Kidney (tissue), 14 donors: ENCODE data around the gene ATPAF2. TPM values are rescaled to one million over a fixed set of nuclear protein-coding genes. Genes with fewer than 3 reads are reported as not detected.

Experiments
- DNase-seq, 5 donors: peaks; one replicate each; pipeline ENCODE4 v3.0.0-alpha.2; 2013 to 2020
- FAIRE-seq: peaks from 2 replicates; lab custom pipeline; 2012; peaks lifted over from hg19 to GRCh38; lab: Jason Lieb, UNC
- H3K27ac ChIP-seq, 2 donors: one replicate each; pipeline ENCODE4 v1.7.0; 2013; ENCODE audit warnings: low read depth in 2 of 2, low read length in 2 of 2, inconsistent platforms in 1 of 2
- H3K27me3 ChIP-seq: one replicate; pipeline ENCODE4 v1.7.1; 2013; ENCODE audit warnings: low read length, inconsistent platforms; ENCODE audit not compliant: control insufficient read depth, insufficient read depth
- H3K36me3 ChIP-seq, 3 donors: one replicate each; pipeline versions ENCODE4 v1.7.0 to v1.7.1; 2013; ENCODE audit warnings: low read length in 3 of 3, control low read depth in 1 of 3, inconsistent platforms in 1 of 3; ENCODE audit not compliant: insufficient read depth in 3 of 3, control insufficient read depth in 2 of 3
- H3K4me1 ChIP-seq, 3 donors: one replicate each; pipeline versions ENCODE4 v1.7.0 to v1.7.1; 2013; ENCODE audit warnings: low read length in 3 of 3, inconsistent platforms in 1 of 3, low read depth in 1 of 3; ENCODE audit not compliant: control insufficient read depth in 2 of 3, insufficient read depth in 2 of 3
- H3K4me3 ChIP-seq, 3 donors: one replicate each; pipeline versions ENCODE4 v1.7.0 to v1.8.1; 2013; ENCODE audit warnings: low read length in 3 of 3, control low read depth in 1 of 3, inconsistent platforms in 1 of 3
- H3K9ac ChIP-seq, 3 donors: one replicate each; pipeline versions ENCODE4 v1.7.0 to v1.7.1; 2013; ENCODE audit warnings: low read length in 3 of 3, control low read depth in 1 of 3, inconsistent platforms in 1 of 3
- H3K9me3 ChIP-seq, 3 donors: one replicate each; pipeline versions ENCODE4 v1.7.0 to v1.7.1; 2013; ENCODE audit warnings: low read length in 3 of 3, control low read depth in 1 of 3, inconsistent platforms in 1 of 3; ENCODE audit not compliant: control insufficient read depth in 2 of 3, insufficient read depth in 1 of 3
- intact Hi-C: fragments of 100-400 bp; cut with DNase I; formaldehyde crosslinking; loops from one replicate; pipeline ENCODE4 v1.11.1; 2022
- polyA plus RNA-seq: library from polyadenylated mRNA; stranded (reverse); fragments of 350-450 nt; fragmentation: Illumina TruSeq; extraction: RNeasy Lipid Tissue Mini Kit (QIAGEN cat#74804); gene quantifications from one replicate; pipeline ENCODE4 v1.2.3, GENCODE V29; 2014; ENCODE audit warnings: low read depth, low replicate concordance; ENCODE audit not compliant: insufficient read depth
- total RNA-seq: library from RNA; stranded (reverse); fragmentation: NEBNext Ultra II Directional; extraction: Animal tissue kit (Norgen Biotek cat#: 25700); gene quantifications from one replicate; pipeline ENCODE4 v1.2.1, GENCODE V29; 2021
- TF ChIP-seq, protein P1 (sequence below): IDR thresholded peaks from 3 replicates; pipeline ENCODE4 v1.5.1; 2012; ENCODE audit warnings: mild to moderate bottlenecking, moderate library complexity, borderline replicate concordance; ENCODE audit not compliant: insufficient read depth; ENCODE audit errors: extremely low read depth
- donor health status: control.
- donor health status: control.
- donor health status: control.
- donor health status: control.
- donor health status: control.
- donor health status: DM: yes; HTN: yes; CAD: no.
- donor health status: Normal renal cell carcinoma (clear cell type).

Gene ATPAF2
- total and polyA plus RNA-seq, 2 donors from 2014 or later, result 27.0 to 52.1 TPM

DNA sequence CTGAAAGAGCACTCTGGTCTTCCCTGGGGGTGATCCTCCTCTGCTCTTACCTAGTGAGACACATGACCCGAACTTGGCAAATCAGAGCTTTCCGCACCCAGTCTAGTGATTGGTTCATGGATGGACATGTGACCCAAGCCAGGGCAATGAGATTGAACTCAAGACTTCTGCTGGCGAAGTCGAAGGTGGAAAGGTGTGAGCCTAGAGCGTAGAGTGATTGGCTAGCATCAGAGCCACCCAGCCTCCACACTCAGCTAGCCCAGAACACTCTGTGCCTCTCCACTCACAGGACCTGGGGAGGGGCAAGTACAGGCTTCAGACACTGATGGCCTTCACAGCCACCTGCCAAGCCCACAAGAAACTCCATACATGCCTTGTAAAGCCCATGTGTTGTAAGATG, 17.6 kb downstream of the ATPAF2 start:
- intact Hi-C loops, result no loop called here
- TF ChIP-seq, protein P1, sequence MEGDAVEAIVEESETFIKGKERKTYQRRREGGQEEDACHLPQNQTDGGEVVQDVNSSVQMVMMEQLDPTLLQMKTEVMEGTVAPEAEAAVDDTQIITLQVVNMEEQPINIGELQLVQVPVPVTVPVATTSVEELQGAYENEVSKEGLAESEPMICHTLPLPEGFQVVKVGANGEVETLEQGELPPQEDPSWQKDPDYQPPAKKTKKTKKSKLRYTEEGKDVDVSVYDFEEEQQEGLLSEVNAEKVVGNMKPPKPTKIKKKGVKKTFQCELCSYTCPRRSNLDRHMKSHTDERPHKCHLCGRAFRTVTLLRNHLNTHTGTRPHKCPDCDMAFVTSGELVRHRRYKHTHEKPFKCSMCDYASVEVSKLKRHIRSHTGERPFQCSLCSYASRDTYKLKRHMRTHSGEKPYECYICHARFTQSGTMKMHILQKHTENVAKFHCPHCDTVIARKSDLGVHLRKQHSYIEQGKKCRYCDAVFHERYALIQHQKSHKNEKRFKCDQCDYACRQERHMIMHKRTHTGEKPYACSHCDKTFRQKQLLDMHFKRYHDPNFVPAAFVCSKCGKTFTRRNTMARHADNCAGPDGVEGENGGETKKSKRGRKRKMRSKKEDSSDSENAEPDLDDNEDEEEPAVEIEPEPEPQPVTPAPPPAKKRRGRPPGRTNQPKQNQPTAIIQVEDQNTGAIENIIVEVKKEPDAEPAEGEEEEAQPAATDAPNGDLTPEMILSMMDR, result no peak
- Histone ChIP-seq H3K4me1 (no peaks in the 10 kb centered on the region), H3K4me3 (no peak overlapping the region), H3K36me3 (peaks cover 0 to 17% (median 12%) of the 10 kb centered on the region in 3 donors), H3K27ac (no peak overlapping the region), H3K27me3 (no peaks in the 10 kb centered on the region), H3K9ac (no peak overlapping the region), H3K9me3 (no peaks in the 10 kb centered on the region)
- FAIRE-seq (no peak), DNase-seq (no peak)

DNA sequence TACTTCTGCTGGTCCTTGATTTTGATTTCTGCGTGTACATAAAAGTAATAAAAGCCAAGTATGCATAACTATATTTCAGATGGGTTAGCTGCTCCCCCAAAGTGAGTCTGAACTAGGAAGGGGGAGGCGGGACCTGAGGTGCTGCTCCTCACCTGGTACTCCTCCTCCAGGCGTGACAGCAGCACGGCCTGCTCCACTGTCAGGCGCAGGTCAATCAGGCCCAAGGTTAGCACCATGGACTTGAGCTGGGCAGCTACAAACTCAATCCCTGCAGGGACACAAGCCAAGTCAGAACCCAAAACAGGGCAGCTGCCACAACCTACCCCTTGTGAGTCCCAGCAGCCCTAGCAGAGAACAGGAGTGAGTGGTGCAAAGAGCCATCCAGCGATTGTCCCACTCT, 18.0 kb downstream of the ATPAF2 start:
- no peaks in the 10 kb centered on the region for H3K9me3 ChIP-seq
- FAIRE-seq (no peak), DNase-seq (no peak)
- intact Hi-C loops, result no loop called here
- H3K9ac ChIP-seq, result no peak overlapping the region
- TF ChIP-seq, protein P1, result no peak
- H3K27ac ChIP-seq, result no peak overlapping the region
- peaks cover 0 to 18% (median 10%) of the 10 kb centered on the region in 3 donors for H3K36me3 ChIP-seq
- H3K27me3 ChIP-seq, result no peaks in the 10 kb centered on the region
- H3K4me3 ChIP-seq, result no peak overlapping the region
- H3K4me1 ChIP-seq, result no peaks in the 10 kb centered on the region

DNA sequence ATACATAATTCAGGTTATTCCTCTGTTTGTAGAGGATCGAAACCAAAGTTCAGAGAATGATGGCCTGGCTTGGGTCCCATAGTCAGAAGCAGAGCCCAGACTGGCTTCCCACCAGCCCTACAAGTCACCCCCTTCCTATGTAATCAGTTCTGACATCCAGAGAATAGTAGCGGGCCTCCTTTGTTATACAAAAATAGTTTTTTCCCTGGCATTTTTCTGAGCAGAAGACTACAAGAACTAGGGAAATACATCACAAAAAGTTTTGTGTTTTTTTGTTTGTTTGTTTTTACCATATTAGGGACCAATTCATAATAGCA, 19.2 kb downstream of the ATPAF2 start:
- intact Hi-C loops, result no loop called here
- Histone ChIP-seq H3K9me3 (no peaks in the 10 kb centered on the region), H3K9ac (no peak overlapping the region), H3K27me3 (no peaks in the 10 kb centered on the region), H3K4me1 (no peaks in the 10 kb centered on the region), H3K27ac (no peak overlapping the region), H3K4me3 (no peak overlapping the region), H3K36me3 (peaks cover 2 to 23% (median 17%) of the 10 kb centered on the region in 3 donors)
- DNase-seq, result no peak
- no peak for FAIRE-seq
- TF ChIP-seq, protein P1, result no peak

DNA sequence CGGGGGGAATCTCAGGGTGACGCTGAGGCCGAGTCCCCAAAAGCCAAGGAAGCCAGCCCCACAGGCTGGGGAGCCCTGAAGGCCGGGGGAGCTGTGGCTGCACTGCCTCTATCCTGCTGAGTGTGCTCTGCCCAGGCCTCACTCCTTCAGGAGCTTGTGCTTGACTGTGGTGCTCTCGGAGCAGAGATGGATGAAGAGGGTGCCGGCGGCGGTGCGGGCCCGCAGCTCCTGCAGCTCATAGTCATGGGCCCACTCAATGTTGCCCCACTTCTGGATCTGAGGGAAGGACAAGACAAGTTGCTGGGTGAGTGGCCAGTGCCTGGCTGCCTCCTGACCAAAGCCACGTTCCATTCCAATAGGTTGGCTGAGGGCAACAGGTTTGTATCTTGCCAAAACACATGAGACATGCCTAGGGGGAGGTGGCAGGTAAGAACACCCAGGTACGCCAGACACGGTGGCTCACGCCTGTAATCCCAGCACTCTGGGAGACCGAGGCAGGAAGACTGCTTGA, 20.5 kb downstream of the ATPAF2 start:
- Histone ChIP-seq H3K36me3 (peaks cover 2 to 18% (median 15%) of the 10 kb centered on the region in 3 donors), H3K4me1 (no peaks in the 10 kb centered on the region), H3K27me3 (no peaks in the 10 kb centered on the region), H3K4me3 (no peak overlapping the region), H3K9me3 (no peaks in the 10 kb centered on the region), H3K9ac (no peak overlapping the region), H3K27ac (no peak overlapping the region)
- intact Hi-C loops, result no loop called here
- DNase-seq (no peak), FAIRE-seq (no peak)
- TF ChIP-seq, protein P1, result no peak
